ENCODE results near the gene ZBTB17. TPM values are rescaled to one million over a fixed set of nuclear protein-coding genes. Genes with fewer than 3 reads are reported as not detected.

The ZBTB17 gene
- total and polyA plus RNA-seq, 9 of the 15 experiments (the other 6 are each of a cell fraction or from before 2014, with no cell fraction given): 1.1 to 53.4 (median 29.6) TPM

GRCh38 chr1:15911141-15911540, 64.8 kb downstream of the ZBTB17 start:
- ATAC-seq (no peak), DNase-seq (ENCODE audit: extremely low read depth in 1 of 4, low spot score in 3 of 4) (no peak), FAIRE-seq (no peak)
- no peak overlapping the region for H3K9ac ChIP-seq (ENCODE audit: insufficient read depth in 1 of 2, low read depth in 2 of 2, low read length in 2 of 2)
- H3K79me2 ChIP-seq (ENCODE audit: control insufficient read depth, insufficient read depth, low read length): peaks cover 95% of the 10 kb centered on the region
- no peak overlapping the region for H3K4me2 ChIP-seq (ENCODE audit: insufficient read depth, low read length)
- in situ Hi-C loops (cut with MboI): no loop called here
- H3K4me3 ChIP-seq: no peak overlapping the region
- intact Hi-C loops (cut with micrococcal nuclease): no loop called here
- no peaks in the 10 kb centered on the region for H4K20me1 ChIP-seq (replicated peaks; ENCODE audit: control insufficient read depth, insufficient read depth, low read length)
- no peaks in the 10 kb centered on the region for H3K9me3 ChIP-seq (replicated peaks; ENCODE audit: control insufficient read depth, insufficient read depth, low read depth, low read length)
- no peaks in the 10 kb centered on the region for H3K27me3 ChIP-seq (ENCODE audit: control insufficient read depth in 2 of 2, insufficient read depth in 2 of 2, low read length in 2 of 2)
- no peak overlapping the region for H2AFZ ChIP-seq (ENCODE audit: low read depth, low read length)
- TF ChIP-seq, protein P1, sequence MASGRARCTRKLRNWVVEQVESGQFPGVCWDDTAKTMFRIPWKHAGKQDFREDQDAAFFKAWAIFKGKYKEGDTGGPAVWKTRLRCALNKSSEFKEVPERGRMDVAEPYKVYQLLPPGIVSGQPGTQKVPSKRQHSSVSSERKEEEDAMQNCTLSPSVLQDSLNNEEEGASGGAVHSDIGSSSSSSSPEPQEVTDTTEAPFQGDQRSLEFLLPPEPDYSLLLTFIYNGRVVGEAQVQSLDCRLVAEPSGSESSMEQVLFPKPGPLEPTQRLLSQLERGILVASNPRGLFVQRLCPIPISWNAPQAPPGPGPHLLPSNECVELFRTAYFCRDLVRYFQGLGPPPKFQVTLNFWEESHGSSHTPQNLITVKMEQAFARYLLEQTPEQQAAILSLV (tag; IDR thresholded peaks at IDR 0.05): no peak
- TF ChIP-seq MXD1 (CRISPR knock-in tag; IDR thresholded peaks at IDR 0.05; ENCODE audit: borderline replicate concordance, poor library complexity, severe bottlenecking): no peak
- TF ChIP-seq CHD1 (IDR thresholded peaks at IDR 0.05; ENCODE audit: low read length): no peak
- WGBS (ENCODE audit: insufficient coverage, low coverage, missing lambda C conversion rate): 95% methylated on average over 1 of the region's 1 CpG
- POLR2A ChIA-PET: interaction anchor here (0.6 kb wide), 1 partner anchor 480 kb away, joined by 3 read pairs; no protein-coding TSS in a partner anchor
- no peaks in the 10 kb centered on the region for H3K4me1 ChIP-seq (replicated peaks in 1 of 2; ENCODE audit: control insufficient read depth in 2 of 2, insufficient read depth in 2 of 2, low read length in 2 of 2)
- peaks cover 75% of the 10 kb centered on the region for H3K36me3 ChIP-seq (ENCODE audit: control insufficient read depth, insufficient read depth, low read length)
- BruUV-seq (replicated peaks): no TSS peak
- H3K9me1 ChIP-seq (ENCODE audit: control insufficient read depth, insufficient read depth, low read length): no peaks in the 10 kb centered on the region
- H3K27ac ChIP-seq (ENCODE audit: extremely low read depth, low read depth, low read length): no peak overlapping the region
- CTCF ChIA-PET (ENCODE audit: low intra/inter-chr PET ratio): interaction anchor here (0.6 kb wide), 1 partner anchor 67 kb away, joined by 3 read pairs; no protein-coding TSS in a partner anchor

DNA sequence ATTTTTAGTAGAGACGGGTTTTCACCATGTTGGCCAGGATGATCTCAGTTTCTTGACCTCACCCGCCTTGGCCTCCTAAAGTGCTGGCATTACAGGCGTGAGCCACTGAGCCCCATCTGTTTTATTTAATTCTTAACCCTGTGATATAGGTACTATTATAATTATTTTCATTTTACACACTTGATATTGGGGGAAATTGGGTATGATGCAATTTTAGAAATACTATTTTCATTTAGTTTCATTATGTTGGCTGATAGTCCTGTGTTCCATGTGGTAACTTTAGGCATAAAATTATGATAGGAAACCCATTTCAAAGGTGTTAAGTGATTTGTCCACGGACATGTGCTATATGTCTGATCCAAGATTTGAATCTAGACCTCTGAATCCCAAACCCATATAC, 67.3 kb downstream of the ZBTB17 start:
- H3K79me2 ChIP-seq (ENCODE audit: control insufficient read depth, insufficient read depth, low read length): peaks cover 96% of the 10 kb centered on the region
- TF ChIP-seq, protein P2, sequence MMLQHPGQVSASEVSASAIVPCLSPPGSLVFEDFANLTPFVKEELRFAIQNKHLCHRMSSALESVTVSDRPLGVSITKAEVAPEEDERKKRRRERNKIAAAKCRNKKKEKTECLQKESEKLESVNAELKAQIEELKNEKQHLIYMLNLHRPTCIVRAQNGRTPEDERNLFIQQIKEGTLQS (IDR thresholded peaks at IDR 0.05): 0 out of 2 replicates have a peak, but pooled peaks have one; percentile 12
- TF ChIP-seq, protein P2 (CRISPR knock-in tag; conservative IDR thresholded peaks at IDR 0.05): no peak
- TF ChIP-seq STAT5B (CRISPR knock-in tag; IDR thresholded peaks at IDR 0.05): 0 out of 2 replicates have a peak, but pooled peaks have one; percentile 7
- TF ChIP-seq TBL1XR1 (IDR thresholded peaks at IDR 0.05; ENCODE audit: low read length in 2 of 2): no peak
- no peak for TF ChIP-seq GTF3C2 (IDR thresholded peaks at IDR 0.05; ENCODE audit: borderline replicate concordance, extremely low read depth, insufficient read length)
- TF ChIP-seq ZBTB8A (IDR thresholded peaks at IDR 0.05; ENCODE audit: partially characterized antibody): no peak
- TF ChIP-seq CEBPB (tag; IDR thresholded peaks at IDR 0.05): peak; percentile 61

More for the DNA sequence above, 67.3 kb downstream of the ZBTB17 start:
- in situ Hi-C loops (cut with MboI) (no loop called here), intact Hi-C loops (cut with micrococcal nuclease) (no loop called here)
- Histone ChIP-seq H3K4me3 (no peak overlapping the region), H2AFZ (ENCODE audit: low read depth, low read length) (no peak overlapping the region), H3K27ac (ENCODE audit: extremely low read depth, low read depth, low read length) (no peak overlapping the region), H3K4me2 (ENCODE audit: insufficient read depth, low read length) (no peak overlapping the region), H3K36me3 (ENCODE audit: control insufficient read depth, insufficient read depth, low read length) (peaks cover 62% of the 10 kb centered on the region), H4K20me1 (replicated peaks; ENCODE audit: control insufficient read depth, insufficient read depth, low read length) (peaks cover under 1% of the 10 kb centered on the region), H3K9ac (ENCODE audit: insufficient read depth in 1 of 2, low read depth in 2 of 2, low read length in 2 of 2) (no peak overlapping the region), H3K9me1 (ENCODE audit: control insufficient read depth, insufficient read depth, low read length) (no peaks in the 10 kb centered on the region), H3K9me3 (replicated peaks; ENCODE audit: control insufficient read depth, insufficient read depth, low read depth, low read length) (no peaks in the 10 kb centered on the region), H3K27me3 (ENCODE audit: control insufficient read depth in 2 of 2, insufficient read depth in 2 of 2, low read length in 2 of 2) (no peaks in the 10 kb centered on the region), H3K4me1 (replicated peaks in 1 of 2; ENCODE audit: control insufficient read depth in 2 of 2, insufficient read depth in 2 of 2, low read length in 2 of 2) (no peaks in the 10 kb centered on the region)
- DNase-seq (ENCODE audit: extremely low read depth in 1 of 4, low spot score in 3 of 4): no peak
- no peak for FAIRE-seq
- BruUV-seq (replicated peaks): no TSS peak
- CTCF ChIA-PET (ENCODE audit: low intra/inter-chr PET ratio): no interaction called here
- 81% methylated on average over 4 of the region's 4 CpGs for WGBS (ENCODE audit: insufficient coverage, low coverage, missing lambda C conversion rate)
- no peak for ATAC-seq
- POLR2A ChIA-PET: no interaction called here

Measured in K562 (cell line).